Astrocyte (in vitro differentiated cells and primary cell): Measurements from ENCODE around the gene CHCHD2.

Experiments used
- EZH2 ChIP-seq: IDR thresholded peaks from 2 replicates; pipeline ENCODE4 v1.6.1; 2012; ENCODE audit warnings: mild to moderate bottlenecking, low read length, inconsistent platforms; ENCODE audit not compliant: insufficient read depth
- TF ChIP-seq, protein P1 (sequence below): IDR thresholded peaks from 2 replicates; pipeline ENCODE4 v1.5.1; 2011; ENCODE audit warnings: low read depth, mild to moderate bottlenecking, inconsistent platforms, low read length, moderate library complexity; ENCODE audit not compliant: insufficient read depth

- TF ChIP-seq, protein P1, sequence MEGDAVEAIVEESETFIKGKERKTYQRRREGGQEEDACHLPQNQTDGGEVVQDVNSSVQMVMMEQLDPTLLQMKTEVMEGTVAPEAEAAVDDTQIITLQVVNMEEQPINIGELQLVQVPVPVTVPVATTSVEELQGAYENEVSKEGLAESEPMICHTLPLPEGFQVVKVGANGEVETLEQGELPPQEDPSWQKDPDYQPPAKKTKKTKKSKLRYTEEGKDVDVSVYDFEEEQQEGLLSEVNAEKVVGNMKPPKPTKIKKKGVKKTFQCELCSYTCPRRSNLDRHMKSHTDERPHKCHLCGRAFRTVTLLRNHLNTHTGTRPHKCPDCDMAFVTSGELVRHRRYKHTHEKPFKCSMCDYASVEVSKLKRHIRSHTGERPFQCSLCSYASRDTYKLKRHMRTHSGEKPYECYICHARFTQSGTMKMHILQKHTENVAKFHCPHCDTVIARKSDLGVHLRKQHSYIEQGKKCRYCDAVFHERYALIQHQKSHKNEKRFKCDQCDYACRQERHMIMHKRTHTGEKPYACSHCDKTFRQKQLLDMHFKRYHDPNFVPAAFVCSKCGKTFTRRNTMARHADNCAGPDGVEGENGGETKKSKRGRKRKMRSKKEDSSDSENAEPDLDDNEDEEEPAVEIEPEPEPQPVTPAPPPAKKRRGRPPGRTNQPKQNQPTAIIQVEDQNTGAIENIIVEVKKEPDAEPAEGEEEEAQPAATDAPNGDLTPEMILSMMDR = no peak
- TF ChIP-seq EZH2 = no peak
These were observed 42.8 kb downstream of the CHCHD2 start for GRCh38 chr7:56063500-56063881.
